ENCODE measurements around the gene EFCAB9.

- TF ChIP-seq GATA2 (IDR thresholded peaks at IDR 0.05; ENCODE audit: low read depth, low read length) = no peak
- no peak for TF ChIP-seq GATA3 (IDR thresholded peaks at IDR 0.05; ENCODE audit: low read depth, low read length)
These were observed 30.2 kb downstream of the EFCAB9 start for GRCh38 chr5:172223901-172224873.
